Caco-2 (cell line): Measurements from ENCODE around the gene DYRK1A. TPM values are rescaled to one million over a fixed set of nuclear protein-coding genes. Genes with fewer than 3 reads are reported as not detected.

Experiments used
- BruUV-seq: library from RNA; stranded (reverse); fragments of 400-500 nt; replicated peaks from 2 replicates; lab custom pipeline; 2021; lab: Mats Ljungman, UMichigan
- CTCF ChIA-PET: fragments of 300-600 bp; sonication (Branson Sonifier 250); formaldehyde crosslinking; loops from one replicate; lab custom pipeline; 2022; ENCODE audit warnings: antibody characterized with exemption; lab: Charles Lee
- POLR2A ChIA-PET: fragments of 300-600 bp; sonication (Branson Sonifier 250); formaldehyde crosslinking; loops from one replicate; lab custom pipeline; 2022; ENCODE audit warnings: antibody characterized with exemption; lab: Charles Lee
- DNase-seq, 2 experiments: peaks; one replicate each; pipeline versions ENCODE4 v3.0.0 to v3.0.0-alpha.2; 2020 to 2022
- H3K27me3 ChIP-seq: replicated peaks from 2 replicates; pipeline ENCODE4 v1.6.0; 2011; ENCODE audit warnings: low read length; ENCODE audit not compliant: control insufficient read depth, insufficient read depth
- H3K36me3 ChIP-seq: 2 replicates; pipeline ENCODE4 v1.5.1; 2011; ENCODE audit warnings: low read length; ENCODE audit not compliant: control insufficient read depth, insufficient read depth
- H3K4me1 ChIP-seq: fragments of 250-450 bp; sonication (Bioruptor Pico); 2 replicates; pipeline ENCODE4 v1.5.1; 2020; ENCODE audit warnings: mild to moderate bottlenecking
- H3K4me3 ChIP-seq: 2 replicates; pipeline ENCODE4 v1.5.1; 2011; ENCODE audit warnings: low read depth, mild to moderate bottlenecking, control low read depth, low read length
- H3K9me3 ChIP-seq: fragments of 250-450 bp; sonication (Bioruptor Pico); 2 replicates; pipeline ENCODE4 v1.5.1; 2020; ENCODE audit warnings: mild to moderate bottlenecking, moderate library complexity
- H3K27ac Mint-ChIP-seq: one replicate; pipeline ENCODE4 v1.8.0; 2022; ENCODE audit warnings: mixed read lengths; ENCODE audit not compliant: unreplicated experiment
- H3K27me3 Mint-ChIP-seq: one replicate; pipeline ENCODE4 v1.8.0; 2022; ENCODE audit warnings: mixed read lengths; ENCODE audit not compliant: insufficient read depth, unreplicated experiment
- H3K36me3 Mint-ChIP-seq: one replicate; pipeline ENCODE4 v1.8.0; 2022; ENCODE audit warnings: mild to moderate bottlenecking, mixed read lengths; ENCODE audit not compliant: insufficient read depth, unreplicated experiment
- H3K4me1 Mint-ChIP-seq: one replicate; pipeline ENCODE4 v1.8.0; 2022; ENCODE audit warnings: low read depth, mixed read lengths; ENCODE audit not compliant: unreplicated experiment
- H3K4me3 Mint-ChIP-seq: one replicate; pipeline ENCODE4 v1.8.0; 2022; ENCODE audit warnings: mild to moderate bottlenecking, moderate library complexity, mixed read lengths; ENCODE audit not compliant: unreplicated experiment
- H3K9me3 Mint-ChIP-seq: one replicate; pipeline ENCODE4 v1.8.0; 2022; ENCODE audit warnings: mixed read lengths; ENCODE audit not compliant: unreplicated experiment
- CTCF ChIP-seq, 2 experiments: fragments of 200-600 bp in 1 of 2; IDR thresholded peaks; 1 replicate in 1 of 2; 2 replicates in 1 of 2; pipeline versions ENCODE4 v1.5.1 to v1.8.0; 2011 to 2022; ENCODE audit warnings: antibody characterized with exemption in 1 of 2, control low read depth in 1 of 2, inconsistent platforms in 1 of 2, low read depth in 1 of 2, low read length in 1 of 2, mild to moderate bottlenecking in 1 of 2, moderate library complexity in 1 of 2; ENCODE audit not compliant: insufficient read depth in 1 of 2, severe bottlenecking in 1 of 2, unreplicated experiment in 1 of 2
- intact Hi-C: fragments of 100-400 bp; cut with micrococcal nuclease; formaldehyde crosslinking; loops from one replicate; pipeline ENCODE4 v1.10.0; 2022; ENCODE audit not compliant: unreplicated experiment
- total RNA-seq: library from RNA; stranded (reverse); gene quantifications from 2 replicates; pipeline ENCODE4 v1.2.3, GENCODE V29; 2022

DYRK1A gene
- total RNA-seq, 1 experiment from 2014 or later: 50.9 TPM

GRCh38 chr21:37372127-37372731 is 5.7 kb downstream of the DYRK1A start:
- no peak for TF ChIP-seq CTCF (IDR thresholded peaks at IDR 0.05; ENCODE audit: insufficient read depth in 1 of 2, low read depth in 1 of 2, low read length in 1 of 2, severe bottlenecking in 1 of 2, unreplicated experiment in 1 of 2)
- ChIA-PET CTCF (interaction anchor here (0.6 kb wide), 1 partner anchor 1447 kb away, joined by 3 read pairs; no protein-coding TSS in a partner anchor), POLR2A (interaction anchor here (0.6 to 1.0 kb wide), 2 partner anchors 14 to 106 kb away, joined by 3 to 4 read pairs; no protein-coding TSS in a partner anchor)
- Mint-ChIP-seq H3K27ac (no peak overlapping the region), H3K4me3 (no peak overlapping the region), H3K36me3 (peaks cover 5% of the 10 kb centered on the region), H3K4me1 (peaks cover 42% of the 10 kb centered on the region), H3K27me3 (no peaks in the 10 kb centered on the region), H3K9me3 (no peaks in the 10 kb centered on the region)
- peaks cover 36% of the 10 kb centered on the region for H3K4me1 ChIP-seq
- H3K4me3 ChIP-seq: no peak overlapping the region
- H3K27me3 ChIP-seq: no peaks in the 10 kb centered on the region
- no peak for DNase-seq
- H3K36me3 ChIP-seq: no peaks in the 10 kb centered on the region
- no TSS peak for BruUV-seq
- no peaks in the 10 kb centered on the region for H3K9me3 ChIP-seq
- intact Hi-C loops: loop anchor here (5.0 kb wide), 1 partner anchor 115 kb away; no protein-coding TSS in a partner anchor

GRCh38 chr21:37372951-37373350 is 6.4 kb downstream of the DYRK1A start:
- no peak overlapping the region for H3K4me3 Mint-ChIP-seq
- TF ChIP-seq CTCF (IDR thresholded peaks at IDR 0.05; ENCODE audit: insufficient read depth in 1 of 2, low read depth in 1 of 2, low read length in 1 of 2, severe bottlenecking in 1 of 2, unreplicated experiment in 1 of 2): no peak
- no peaks in the 10 kb centered on the region for H3K27me3 Mint-ChIP-seq
- POLR2A ChIA-PET: no interaction called here
- DNase-seq: no peak
- no peaks in the 10 kb centered on the region for H3K9me3 Mint-ChIP-seq
- BruUV-seq: no TSS peak
- Histone ChIP-seq H3K4me3 (no peak overlapping the region), H3K4me1 (peaks cover 36% of the 10 kb centered on the region), H3K27me3 (no peaks in the 10 kb centered on the region), H3K36me3 (no peaks in the 10 kb centered on the region), H3K9me3 (no peaks in the 10 kb centered on the region)
- CTCF ChIA-PET: no interaction called here
- H3K27ac Mint-ChIP-seq: no peak overlapping the region
- peaks cover 42% of the 10 kb centered on the region for H3K4me1 Mint-ChIP-seq
- peaks cover 5% of the 10 kb centered on the region for H3K36me3 Mint-ChIP-seq
- intact Hi-C loops: loop anchor here (5.0 kb wide), 1 partner anchor 116 kb away; no protein-coding TSS in a partner anchor

DNA sequence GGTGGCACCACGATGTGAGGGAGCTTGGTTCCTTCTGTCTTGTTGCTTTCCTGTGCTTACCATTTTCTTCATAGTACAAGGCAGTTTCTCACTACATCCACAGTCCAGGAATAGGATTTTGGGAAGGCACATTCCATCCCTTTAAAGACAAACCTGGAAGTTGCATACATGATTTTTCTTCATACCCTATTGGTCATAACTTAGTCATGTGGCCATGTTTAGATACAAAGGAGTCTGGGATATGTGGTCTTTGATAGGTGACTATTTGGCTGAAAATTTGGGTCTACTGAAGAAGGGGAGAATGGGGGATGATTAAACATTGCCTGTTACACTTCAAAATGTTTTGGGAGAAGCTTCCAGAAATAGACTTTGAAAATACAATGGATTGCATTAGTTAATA is 7.0 kb downstream of the DYRK1A start:
- Histone ChIP-seq H3K4me3 (no peak overlapping the region), H3K27me3 (no peaks in the 10 kb centered on the region), H3K36me3 (no peaks in the 10 kb centered on the region), H3K4me1 (peaks cover 36% of the 10 kb centered on the region), H3K9me3 (no peaks in the 10 kb centered on the region)
- Mint-ChIP-seq H3K4me1 (peaks cover 42% of the 10 kb centered on the region), H3K27ac (no peak overlapping the region), H3K36me3 (peaks cover 5% of the 10 kb centered on the region), H3K9me3 (no peaks in the 10 kb centered on the region), H3K4me3 (no peak overlapping the region), H3K27me3 (no peaks in the 10 kb centered on the region)
- no peak for DNase-seq
- CTCF ChIA-PET: no interaction called here
- intact Hi-C loops: loop anchor here (5.0 kb wide), 1 partner anchor 116 kb away; no protein-coding TSS in a partner anchor
- POLR2A ChIA-PET: no interaction called here
- no TSS peak for BruUV-seq
- no peak for TF ChIP-seq CTCF (IDR thresholded peaks at IDR 0.05; ENCODE audit: insufficient read depth in 1 of 2, low read depth in 1 of 2, low read length in 1 of 2, severe bottlenecking in 1 of 2, unreplicated experiment in 1 of 2)
